HG03378 (cell line): ENCODE measurements around the gene NDRG4.

Experiments
- ATAC-seq: cut with Tn5 transposase; IDR thresholded peaks from one replicate; pipeline ENCODE4 v1.9.1; 2021; ENCODE audit warnings: mild to moderate bottlenecking, moderate library complexity; ENCODE audit not compliant: unreplicated experiment

The NDRG4 gene

DNA sequence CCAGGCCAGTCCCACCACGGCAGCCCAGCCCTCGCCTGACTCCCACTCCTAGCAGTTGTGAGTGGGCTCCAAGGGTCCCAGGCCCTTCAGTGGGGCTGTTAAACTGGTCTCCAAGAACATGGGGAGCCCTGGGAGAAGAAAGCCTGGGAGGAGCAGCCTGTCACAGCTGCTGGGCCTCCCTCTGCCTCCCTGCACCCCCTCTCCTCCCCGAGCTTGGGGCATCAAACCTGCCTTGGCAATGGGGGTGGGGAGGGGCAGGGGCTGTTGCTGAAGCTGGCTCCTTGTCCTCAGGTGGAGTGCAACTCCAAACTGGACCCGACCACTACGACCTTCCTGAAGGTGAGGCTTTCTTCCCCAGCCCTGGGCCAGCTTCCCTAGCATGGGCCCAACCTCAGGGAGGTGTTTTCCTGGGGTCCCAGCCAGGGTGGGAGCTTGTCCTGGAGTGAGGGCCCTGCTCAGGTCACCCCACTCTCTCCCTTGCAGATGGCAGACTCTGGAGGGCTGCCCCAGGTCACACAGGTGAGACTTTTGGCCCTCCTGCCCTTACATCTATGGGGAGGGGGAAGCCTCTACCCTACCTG is 8.8 kb downstream of the NDRG4 start:
- no peak for ATAC-seq

DNA sequence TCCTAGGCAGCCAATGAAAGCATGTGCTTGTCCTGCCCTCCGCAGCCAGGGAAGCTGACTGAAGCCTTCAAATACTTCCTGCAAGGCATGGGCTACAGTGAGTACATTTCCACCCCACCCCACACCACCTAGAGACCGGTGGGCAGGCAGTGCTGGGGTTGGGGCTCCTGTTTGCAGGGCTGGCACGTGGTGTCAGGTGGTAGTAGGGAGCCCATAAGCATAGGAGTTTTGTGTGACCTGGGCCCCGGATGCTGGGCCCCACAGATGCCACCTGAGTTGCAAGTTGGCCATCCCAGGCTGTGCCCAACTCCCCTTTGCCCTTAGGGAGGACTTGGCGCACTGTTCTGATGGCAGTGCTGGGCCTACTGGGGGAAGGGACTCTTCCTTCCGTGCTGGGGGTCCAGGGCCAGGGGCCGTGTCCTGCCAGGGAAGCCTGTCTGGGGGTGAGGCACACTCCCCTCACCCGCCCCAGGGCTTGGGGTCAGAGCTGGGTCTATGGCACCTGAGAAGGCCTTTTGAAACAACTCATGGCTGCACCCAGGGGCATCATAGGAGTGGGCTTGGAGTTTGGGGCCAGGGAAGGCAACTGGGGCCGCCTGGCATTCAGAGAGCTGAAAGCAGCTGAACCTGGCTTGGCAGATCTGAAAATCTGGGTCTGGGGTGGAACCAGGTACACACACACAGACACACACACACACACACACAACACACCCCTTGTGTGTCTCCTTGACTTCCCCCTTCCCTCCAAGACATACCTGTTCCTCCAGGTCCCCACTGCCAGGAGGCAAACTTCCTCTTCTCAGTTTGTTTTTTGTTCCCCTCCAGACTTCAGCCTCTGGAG is 9.5 kb downstream of the NDRG4 start:
- ATAC-seq: no peak

DNA sequence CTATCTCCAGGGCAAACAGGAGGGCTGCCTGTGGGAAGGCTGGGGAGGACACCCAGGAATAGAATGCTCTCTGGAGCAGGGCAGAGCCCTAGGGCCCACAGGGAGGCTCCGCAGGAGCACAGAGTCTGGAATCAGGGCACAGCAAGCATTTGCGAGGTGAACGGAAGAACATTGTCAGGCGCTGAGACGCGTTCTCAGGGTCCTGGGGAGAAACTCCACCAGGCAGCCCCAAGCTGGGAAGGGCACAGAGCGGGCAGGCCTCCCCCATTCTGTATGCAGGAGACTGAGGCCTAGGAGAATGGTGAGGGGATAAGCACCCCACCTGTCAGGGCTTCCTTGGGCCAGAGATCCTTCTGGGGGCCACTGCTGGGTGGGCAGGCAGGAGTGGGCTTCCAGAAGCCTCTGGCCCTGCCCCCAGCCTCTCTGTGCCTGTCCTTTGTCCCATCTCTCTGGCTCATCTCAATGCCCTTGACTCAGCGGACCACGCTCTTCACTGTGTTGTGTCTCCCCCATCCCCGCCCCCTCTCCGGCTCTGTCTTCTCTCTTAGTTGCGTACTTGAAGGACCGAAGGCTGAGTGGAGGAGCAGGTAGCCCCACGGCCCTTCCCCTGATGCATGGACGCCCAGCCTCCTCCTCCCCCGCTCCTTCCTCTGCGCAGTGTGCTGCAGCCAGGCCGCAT is 10.3 kb downstream of the NDRG4 start:
- ATAC-seq: no peak

DNA sequence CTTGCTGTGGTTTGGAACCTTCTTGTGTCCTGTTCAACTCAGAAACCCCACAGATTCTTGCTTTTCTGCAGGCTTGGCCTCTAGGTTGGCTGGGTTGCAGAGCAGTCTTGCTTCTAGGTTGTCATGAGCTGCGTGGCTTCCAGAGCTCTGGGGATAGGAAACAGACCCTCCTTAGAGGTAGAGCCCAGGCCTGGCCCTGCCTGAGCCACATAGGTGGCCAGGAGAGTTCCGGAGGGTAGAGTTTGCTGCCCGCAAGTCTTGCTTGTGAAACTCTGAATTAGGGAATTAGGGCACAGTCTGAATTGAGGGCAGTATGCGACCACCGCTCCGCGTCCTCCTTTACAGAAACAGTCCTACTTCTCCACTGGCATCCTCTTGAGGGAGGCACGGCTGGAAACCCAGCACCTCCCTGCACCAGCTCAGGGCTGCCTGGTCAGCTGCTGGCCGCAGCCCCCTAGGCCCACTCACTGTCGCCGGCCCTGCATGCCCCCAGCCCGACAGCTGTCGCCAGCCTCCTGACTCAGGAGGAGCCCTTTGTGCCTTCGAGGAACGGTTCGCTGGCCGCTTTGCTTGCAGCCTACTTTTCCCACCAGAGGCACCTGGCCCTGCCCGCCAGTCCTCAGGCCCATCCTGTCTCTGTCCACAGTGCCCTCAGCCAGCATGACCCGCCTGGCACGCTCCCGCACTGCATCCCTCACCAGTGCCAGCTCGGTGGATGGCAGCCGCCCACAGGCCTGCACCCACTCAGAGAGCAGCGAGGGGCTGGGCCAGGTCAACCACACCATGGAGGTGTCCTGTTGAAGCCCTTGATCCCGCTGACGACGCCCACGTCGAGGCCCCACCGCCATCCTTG is 11.1 kb downstream of the NDRG4 start:
- no peak for ATAC-seq

DNA sequence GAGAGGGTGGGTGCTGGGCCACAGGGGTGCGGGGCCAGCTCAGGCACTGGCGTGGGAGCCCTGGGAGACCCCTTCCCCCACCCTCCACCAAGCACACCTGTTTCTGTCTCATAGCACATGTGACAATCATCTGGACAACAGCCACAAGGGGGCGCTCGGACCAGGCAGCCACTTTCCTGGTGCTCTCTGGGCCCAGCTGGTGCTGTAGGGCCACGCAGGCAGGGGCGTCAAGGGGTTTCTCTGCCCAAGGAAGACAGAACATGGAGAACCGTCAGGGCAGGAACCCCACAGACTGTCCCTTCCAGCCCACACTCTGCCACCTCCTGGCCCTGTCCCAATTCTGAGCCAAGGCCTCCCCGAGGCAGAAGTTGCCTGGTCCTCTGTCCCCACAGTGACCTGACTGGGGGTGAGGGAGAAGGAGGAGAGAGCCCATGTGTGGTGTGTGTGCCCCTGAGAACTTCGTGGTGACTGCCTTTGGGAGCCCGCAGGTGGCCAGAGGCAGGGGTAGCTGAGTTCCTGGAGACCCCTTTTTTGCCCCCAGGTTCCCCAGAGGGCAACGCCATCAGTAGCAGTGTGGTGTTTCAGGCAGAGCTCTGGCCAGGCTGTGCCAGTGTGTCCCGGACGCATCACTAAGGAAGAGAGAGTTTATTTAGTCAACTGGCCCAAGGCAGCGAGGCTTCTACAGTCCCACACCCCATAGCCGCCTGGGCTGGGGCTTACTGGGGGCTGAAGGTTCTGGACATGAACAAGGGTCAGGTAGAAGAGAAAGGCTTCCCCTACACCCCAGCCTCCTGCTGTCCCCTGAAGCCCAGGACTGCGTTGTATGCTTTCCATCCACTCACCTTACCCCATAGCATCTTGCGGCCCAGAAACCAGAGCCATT is 12.2 kb downstream of the NDRG4 start:
- ATAC-seq: peak; percentile 44

DNA sequence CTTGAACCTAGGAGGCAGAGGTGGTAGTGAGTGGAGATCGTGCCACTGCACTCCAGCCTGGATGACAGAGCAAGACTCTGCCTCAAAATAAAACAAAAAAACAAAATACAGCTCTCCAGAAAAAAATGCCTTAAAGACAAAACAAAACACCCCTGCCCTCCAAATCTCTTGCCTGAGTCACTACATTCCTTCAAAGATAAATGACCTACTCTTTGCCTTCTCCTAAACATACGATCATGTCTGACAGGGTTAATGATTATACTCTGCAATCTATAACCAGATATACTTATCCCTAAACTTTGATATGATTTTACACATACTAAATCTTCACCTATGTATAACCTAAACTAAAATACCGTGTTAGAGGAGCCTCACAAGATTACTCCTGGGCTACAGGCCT is 13.9 kb downstream of the NDRG4 start:
- no peak for ATAC-seq

DNA sequence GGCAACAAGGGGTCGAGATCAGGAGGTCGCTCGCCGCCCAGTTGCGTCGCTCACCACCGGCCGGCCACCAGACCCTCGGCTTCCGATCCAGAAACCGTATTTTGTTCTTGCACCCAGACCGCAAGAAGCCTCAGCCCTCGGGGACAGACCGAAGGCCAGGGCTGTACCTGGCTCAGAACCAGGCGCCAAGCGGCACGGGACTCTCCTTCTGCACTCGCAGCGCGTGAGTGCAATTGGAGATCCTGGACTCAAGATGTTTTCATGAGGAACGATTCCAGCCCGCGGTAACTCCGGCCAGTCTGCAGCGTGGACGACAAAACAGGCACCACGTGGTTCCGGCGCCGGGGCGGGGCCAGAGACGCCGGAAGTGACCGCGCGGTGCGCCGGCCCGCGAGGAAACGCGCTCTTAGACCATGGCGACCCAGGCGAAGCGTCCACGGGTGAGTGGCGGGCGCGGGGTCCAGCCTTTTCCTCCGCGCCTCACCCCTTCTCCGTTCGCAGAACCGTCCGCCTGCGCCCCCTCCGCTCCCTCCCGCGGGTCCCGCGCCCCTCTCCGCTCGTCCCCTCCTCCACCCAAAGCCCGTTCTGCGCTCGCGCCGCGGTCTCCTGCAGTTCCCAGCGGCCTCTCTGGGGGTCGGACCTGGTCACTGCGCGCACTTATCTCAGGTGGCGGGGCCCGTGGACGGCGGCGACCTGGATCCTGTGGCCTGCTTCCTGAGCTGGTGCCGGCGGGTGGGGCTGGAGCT is 15.4 kb downstream of the NDRG4 start, which contains the start of gene SETD6:
Gene SETD6 (plus strand): TSS at position 393 of the 746 bp plus-strand sequence. CDS start 21 bp downstream, at position 414.
- ATAC-seq: peak; percentile 62

- ATAC-seq: peak; percentile 26
Observed at GRCh38 chr16:58515871-58516767, 16.2 kb downstream of the NDRG4 start.

GRCh38 chr16:58516768-58517107 is 16.8 kb downstream of the NDRG4 start:
- no peak for ATAC-seq

DNA sequence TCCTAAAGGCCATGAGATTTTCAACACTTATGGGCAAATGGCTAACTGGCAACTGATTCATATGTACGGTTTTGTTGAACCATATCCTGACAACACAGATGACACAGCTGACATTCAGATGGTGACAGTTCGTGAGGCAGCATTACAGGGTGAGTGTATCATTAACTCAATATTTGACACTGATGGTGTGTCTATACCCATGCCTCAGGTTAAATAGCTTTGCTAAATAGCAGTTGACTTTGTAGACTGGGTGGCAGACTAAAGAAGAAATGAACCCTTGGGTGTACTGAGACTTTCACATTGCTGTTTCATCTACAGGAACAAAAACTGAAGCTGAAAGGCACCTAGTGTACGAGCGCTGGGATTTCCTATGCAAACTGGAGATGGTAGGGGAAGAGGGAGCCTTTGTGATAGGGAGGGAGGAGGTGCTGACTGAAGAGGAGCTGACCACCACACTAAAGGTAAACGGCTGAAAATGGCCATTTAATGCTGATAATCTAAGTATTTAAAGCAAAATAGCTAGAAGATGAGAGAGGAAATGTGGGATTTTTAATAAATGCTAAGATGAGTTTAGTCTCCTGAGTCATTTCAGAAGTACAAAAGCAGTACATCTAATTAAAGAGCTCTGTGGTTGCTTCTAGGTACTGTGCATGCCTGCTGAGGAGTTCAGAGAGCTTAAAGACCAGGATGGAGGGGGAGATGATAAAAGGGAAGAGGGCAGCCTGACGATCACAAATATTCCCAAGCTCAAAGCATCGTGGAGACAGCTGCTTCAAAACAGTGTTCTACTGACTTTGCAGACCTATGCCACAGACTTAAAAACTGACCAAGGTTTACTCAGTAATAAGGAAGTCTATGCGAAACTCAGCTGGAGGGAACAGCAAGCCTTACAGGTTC is 18.4 kb downstream of the NDRG4 start:
- peak; percentile 55 for ATAC-seq

DNA sequence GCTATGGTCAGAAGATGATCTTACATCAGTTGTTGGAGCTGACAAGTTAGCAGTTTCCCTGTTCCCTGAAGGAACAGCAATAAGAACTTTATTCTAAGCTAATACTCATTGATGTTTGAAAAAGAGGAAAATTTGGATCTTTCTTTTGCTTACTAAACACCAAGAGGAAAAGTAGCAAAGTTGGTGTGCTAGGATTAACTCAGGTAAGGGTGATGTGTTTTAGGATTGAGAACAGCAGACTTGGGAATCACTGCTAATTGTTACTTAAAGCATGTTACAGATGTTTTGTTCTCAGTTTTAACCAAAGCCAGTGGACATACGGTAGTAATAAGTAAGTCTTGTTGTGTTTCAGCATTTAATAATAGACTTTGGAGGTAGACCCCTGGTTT is 19.0 kb downstream of the NDRG4 start:
- no peak for ATAC-seq

DNA sequence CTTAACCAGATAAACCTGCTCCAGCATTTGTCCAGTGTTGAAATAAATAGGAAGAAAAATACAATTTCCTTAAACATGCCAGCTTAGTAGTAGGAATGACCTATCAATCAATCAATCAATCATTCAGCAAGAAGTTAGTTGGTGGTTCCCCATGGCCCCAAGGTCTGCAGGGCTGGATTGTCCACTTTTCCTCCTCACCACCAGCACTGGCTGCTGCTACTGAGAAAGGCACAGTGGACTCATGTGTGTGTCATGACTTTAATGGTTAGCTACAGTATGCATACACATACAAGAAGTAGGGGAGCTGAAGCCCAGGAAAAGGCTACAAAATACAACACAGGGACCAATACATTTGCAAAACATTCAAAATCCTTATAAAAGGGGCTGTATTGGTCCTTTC is 19.8 kb downstream of the NDRG4 start:
- ATAC-seq: no peak

- ATAC-seq: no peak
Observed at GRCh38 chr16:58530179-58530578, 30.2 kb downstream of the NDRG4 start.

- ATAC-seq: no peak
Observed at GRCh38 chr16:58532414-58532813, 32.5 kb downstream of the NDRG4 start.

DNA sequence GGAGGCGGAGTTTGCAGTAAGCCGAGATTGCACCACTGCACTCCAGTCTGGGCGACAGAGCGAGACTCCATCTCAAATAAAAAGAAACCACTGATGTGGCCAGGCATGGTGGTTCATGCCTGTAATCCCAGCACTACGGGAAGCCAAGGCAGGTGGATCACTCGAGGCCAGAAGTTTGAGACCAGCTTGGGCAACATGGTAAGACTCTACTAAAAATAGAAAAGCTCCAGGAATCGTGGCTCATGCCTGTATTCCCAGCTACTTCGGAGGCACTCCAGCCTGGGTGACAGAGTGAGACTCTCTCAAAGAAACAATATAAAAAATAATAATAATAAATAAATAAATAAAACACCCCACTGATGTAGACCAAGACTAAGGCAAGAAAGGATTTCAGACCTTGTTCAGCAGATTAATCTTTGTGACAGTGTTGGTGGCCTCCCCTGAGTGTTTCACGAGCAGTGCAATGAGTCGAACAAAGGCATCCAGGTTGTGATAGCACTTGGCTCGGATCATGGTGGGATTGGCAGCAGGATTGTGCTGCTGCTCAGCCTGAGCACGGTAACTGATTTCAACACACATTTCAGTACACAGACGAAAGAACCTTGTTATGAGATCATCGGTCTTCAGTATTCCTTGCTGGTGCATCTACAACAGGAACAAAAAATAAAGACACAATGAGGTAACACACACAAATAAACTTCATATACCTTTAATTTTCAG is 34.0 kb downstream of the NDRG4 start:
- no peak for ATAC-seq

DNA sequence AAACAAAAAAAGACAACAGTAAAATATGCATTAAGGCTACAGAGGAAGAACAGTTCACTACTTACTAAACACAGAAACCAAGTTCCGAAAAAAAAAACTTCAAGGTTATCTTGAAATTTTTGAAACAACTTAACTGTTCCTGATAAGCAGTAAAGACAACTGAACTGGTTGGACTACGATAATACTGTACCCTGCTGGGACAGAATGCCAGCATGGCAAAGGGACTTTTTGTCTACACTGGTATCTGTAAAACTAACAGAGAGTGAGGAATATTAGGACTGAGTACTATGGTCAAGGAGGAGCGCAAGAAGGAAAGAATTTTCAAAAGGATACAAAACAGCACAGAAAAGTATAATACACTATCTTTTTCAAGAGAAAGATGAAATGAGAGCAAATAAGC is 35.2 kb downstream of the NDRG4 start:
- ATAC-seq: no peak

DNA sequence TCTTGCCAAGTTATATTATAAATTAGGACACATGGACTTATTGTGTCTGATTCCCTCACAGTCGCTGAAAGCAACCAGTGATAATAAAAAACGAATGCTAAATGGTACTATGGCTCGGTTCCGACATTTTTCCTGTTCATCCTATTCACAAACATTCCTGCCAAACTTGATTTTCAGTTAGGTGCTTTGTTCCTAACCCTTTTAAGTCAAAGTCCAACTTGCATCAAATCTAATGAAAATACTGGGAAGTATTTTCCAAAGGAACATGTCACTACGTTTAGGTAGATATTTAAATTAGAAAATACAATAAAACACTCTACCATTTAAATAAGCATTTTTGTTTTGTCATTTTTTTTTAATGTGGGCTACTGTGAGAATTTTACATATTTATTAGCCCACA is 36.3 kb downstream of the NDRG4 start:
- ATAC-seq: no peak
